Limb (tissue), 2 donors: ENCODE data around the gene PABPN1.

ENCODE experiments used
- DNase-seq, 2 donors: peaks; one replicate each; pipeline ENCODE4 v3.0.0-alpha.2; 2016; ENCODE audit errors: extremely low spot score in 2 of 2

The PABPN1 gene

GRCh38 chr14:23358042-23358441 lies 36.8 kb downstream of the PABPN1 start:
- DNase-seq = no peak

- no peak for DNase-seq
Measured at GRCh38 chr14:23358553-23359166, 37.4 kb downstream of the PABPN1 start.

- DNase-seq = no peak
Measured at GRCh38 chr14:23359167-23359626, 37.9 kb downstream of the PABPN1 start.

GRCh38 chr14:23359722-23360447 lies 38.6 kb downstream of the PABPN1 start:
- DNase-seq = no peak

- no peak for DNase-seq
Measured at GRCh38 chr14:23360496-23360895, 39.2 kb downstream of the PABPN1 start.

- no peak for DNase-seq
Measured at GRCh38 chr14:23361320-23361719, 40.1 kb downstream of the PABPN1 start.

GRCh38 chr14:23361763-23362162 lies 40.5 kb downstream of the PABPN1 start:
- DNase-seq = no peak

GRCh38 chr14:23362200-23362599 lies 40.9 kb downstream of the PABPN1 start:
- peak in 1 of 2 donors; percentile 18 for DNase-seq

- peak in 1 of 2 donors; percentile 69 for DNase-seq
Measured at GRCh38 chr14:23364164-23365035, 43.1 kb downstream of the PABPN1 start.

GRCh38 chr14:23365036-23365731 lies 43.9 kb downstream of the PABPN1 start, which contains the start of gene EFS:
EFS (minus strand) TSS chr14:23365172; CDS start chr14:23365025, 147 bp downstream.
- DNase-seq = peak in 1 of 2 donors; percentile 70

GRCh38 chr14:23365732-23366425 lies 44.6 kb downstream of the PABPN1 start:
- peak; percentile 88 to 91 for DNase-seq

- DNase-seq = peak; percentile 79 to 88
Measured at GRCh38 chr14:23366426-23366921, 45.2 kb downstream of the PABPN1 start.

- no peak for DNase-seq
Measured at GRCh38 chr14:23370221-23370620, 49.0 kb downstream of the PABPN1 start.

GRCh38 chr14:23371865-23372264 lies 50.6 kb downstream of the PABPN1 start:
- DNase-seq = no peak

- DNase-seq = no peak
Measured at GRCh38 chr14:23372509-23372908, 51.3 kb downstream of the PABPN1 start, which contains the start of gene IL25. IL25 (plus strand) TSS chr14:23372809.

GRCh38 chr14:23373041-23373440 lies 51.8 kb downstream of the PABPN1 start:
- no peak for DNase-seq
